K562 (cell line): ENCODE results near the gene ANKRD11. TPM values are rescaled to one million over a fixed set of nuclear protein-coding genes. Genes with fewer than 3 reads are reported as not detected.
"Not testable (repeated sequence)": the region's sequence is repeated elsewhere in the genome, so short reads cannot be mapped to it uniquely, and the experiment has no call there.

Source experiments
- CBFA2T3 ChIP-seq: fragments of 450-650 bp; IDR thresholded peaks from 2 replicates; pipeline ENCODE4 v1.6.1; 2017
- CREM ChIP-seq: IDR thresholded peaks from 2 replicates; pipeline ENCODE4 v1.6.1; 2014; ENCODE audit warnings: antibody characterized with exemption, low read depth
- ETV1 ChIP-seq: fragments of 450-650 bp; conservative IDR thresholded peaks from 2 replicates; pipeline ENCODE4 v1.6.1; 2016; ENCODE audit warnings: missing genetic modification characterization, control low read depth, low read depth, missing compliant biosample characterization
- FOXM1 ChIP-seq, 2 experiments: fragments of 450-650 bp in 1 of 2; sonication (generic) in 1 of 2; formaldehyde crosslinking in 1 of 2; IDR thresholded peaks; 2 replicates each; pipeline versions ENCODE4 v1.6.1 to v1.9.0; 2017 to 2022; ENCODE audit warnings: low read depth in 2 of 2, mild to moderate bottlenecking in 2 of 2, missing genetic modification reagents in 1 of 2, moderate library complexity in 1 of 2
- HMBOX1 ChIP-seq: sonication (generic); IDR thresholded peaks from 2 replicates; pipeline ENCODE4 v1.6.1; 2016
- MAZ ChIP-seq, 2 experiments: fragments of 450-650 bp in 1 of 2; sonication (generic) in 1 of 2; formaldehyde crosslinking; IDR thresholded peaks in 1 of 2; conservative IDR thresholded peaks in 1 of 2; 2 replicates each; pipeline versions ENCODE4 v1.4.0 to v1.5.0; 2020; ENCODE audit warnings: mild to moderate bottlenecking in 1 of 2, missing genetic modification reagents in 1 of 2
- MEIS2 ChIP-seq: fragments of 450-650 bp; IDR thresholded peaks from 2 replicates; pipeline ENCODE4 v1.6.1; 2014; ENCODE audit warnings: mild to moderate bottlenecking; ENCODE audit not compliant: partially characterized antibody
- REST ChIP-seq, 2 experiments: fragments of 450-650 bp; formaldehyde crosslinking in 1 of 2; IDR thresholded peaks; 2 replicates each; pipeline versions ENCODE4 v1.4.0 to v1.6.1; 2014 to 2020; ENCODE audit warnings: mild to moderate bottlenecking in 2 of 2, borderline replicate concordance in 1 of 2, low read depth in 1 of 2
- SMC3 ChIP-seq: conservative IDR thresholded peaks from 2 replicates; pipeline ENCODE4 v1.6.1; 2011; ENCODE audit warnings: low read depth, low read length, improper control_type of control experiment; ENCODE audit not compliant: insufficient read depth
- TEAD4 ChIP-seq, 2 experiments: sonication (generic) in 1 of 2; formaldehyde crosslinking in 1 of 2; IDR thresholded peaks; 2 replicates each; pipeline versions ENCODE4 v1.6.1 to v1.8.0; 2012 to 2022; ENCODE audit warnings: borderline replicate concordance in 1 of 2, inconsistent platforms in 1 of 2, low read length in 1 of 2, mild to moderate bottlenecking in 1 of 2, missing genetic modification reagents in 1 of 2
- polyA plus RNA-seq, 8 experiments: library from polyadenylated mRNA; depleted of rRNA in 4 of 8; stranded (reverse) in 5 of 8; unstranded in 3 of 8; fragments of >200 nt; fragmentation: Nextera tagmentation in 2 of 8; fragmentation: Illumina TruSeq in 1 of 8; extraction: Ambion mirVana in 2 of 8; extraction: Trizol in 1 of 8; gene quantifications; 2 replicates each; pipeline versions ENCODE4 v1.2.1 to v1.2.3, GENCODE V29; 2011 to 2014; ENCODE audit warnings: inconsistent platforms in 1 of 8, missing spikeins in 1 of 8
- total RNA-seq, 7 experiments: library from RNA; depleted of rRNA in 6 of 7; stranded (reverse); fragments of >200 nt in 6 of 7; fragmentation: Illumina TruSeq in 2 of 7; extraction: Trizol in 2 of 7; gene quantifications; 2 replicates each; pipeline versions ENCODE4 v1.2.1 to v1.2.3, GENCODE V29; 2011 to 2021; ENCODE audit warnings: low replicate concordance in 1 of 7
- TF ChIP-seq, protein P1 (sequence below), 3 experiments: IDR thresholded peaks in 2 of 3; conservative IDR thresholded peaks in 1 of 3; 2 replicates each; pipeline ENCODE4 v1.5.1; 2011 to 2012; ENCODE audit warnings: low read length in 3 of 3, mild to moderate bottlenecking in 3 of 3, control low read depth in 2 of 3, improper control_type of control experiment in 1 of 3, inconsistent platforms in 1 of 3, low read depth in 1 of 3, mixed read lengths in 1 of 3, moderate library complexity in 1 of 3; ENCODE audit not compliant: insufficient read depth in 2 of 3
- TF ChIP-seq, protein P2 (sequence below): IDR thresholded peaks from 2 replicates; pipeline ENCODE4 v1.6.1; 2012; ENCODE audit warnings: low read depth, low read length, improper control_type of control experiment, borderline replicate concordance

Gene ANKRD11
- total and polyA plus RNA-seq, 9 of the 15 experiments (the other 6 are each of a cell fraction or from before 2014, with no cell fraction given) = 4.7 to 126 (median 31.7) TPM

- TF ChIP-seq, protein P1, sequence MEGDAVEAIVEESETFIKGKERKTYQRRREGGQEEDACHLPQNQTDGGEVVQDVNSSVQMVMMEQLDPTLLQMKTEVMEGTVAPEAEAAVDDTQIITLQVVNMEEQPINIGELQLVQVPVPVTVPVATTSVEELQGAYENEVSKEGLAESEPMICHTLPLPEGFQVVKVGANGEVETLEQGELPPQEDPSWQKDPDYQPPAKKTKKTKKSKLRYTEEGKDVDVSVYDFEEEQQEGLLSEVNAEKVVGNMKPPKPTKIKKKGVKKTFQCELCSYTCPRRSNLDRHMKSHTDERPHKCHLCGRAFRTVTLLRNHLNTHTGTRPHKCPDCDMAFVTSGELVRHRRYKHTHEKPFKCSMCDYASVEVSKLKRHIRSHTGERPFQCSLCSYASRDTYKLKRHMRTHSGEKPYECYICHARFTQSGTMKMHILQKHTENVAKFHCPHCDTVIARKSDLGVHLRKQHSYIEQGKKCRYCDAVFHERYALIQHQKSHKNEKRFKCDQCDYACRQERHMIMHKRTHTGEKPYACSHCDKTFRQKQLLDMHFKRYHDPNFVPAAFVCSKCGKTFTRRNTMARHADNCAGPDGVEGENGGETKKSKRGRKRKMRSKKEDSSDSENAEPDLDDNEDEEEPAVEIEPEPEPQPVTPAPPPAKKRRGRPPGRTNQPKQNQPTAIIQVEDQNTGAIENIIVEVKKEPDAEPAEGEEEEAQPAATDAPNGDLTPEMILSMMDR (IDR thresholded peaks at IDR 0.05 in 2 of 3, conservative IDR thresholded peaks at IDR 0.05 in 1 of 3; ENCODE audit: insufficient read depth in 2 of 3, low read depth in 1 of 3, low read length in 3 of 3) = peak; percentile 55 to 87 (median 66)
- TF ChIP-seq, protein P2, sequence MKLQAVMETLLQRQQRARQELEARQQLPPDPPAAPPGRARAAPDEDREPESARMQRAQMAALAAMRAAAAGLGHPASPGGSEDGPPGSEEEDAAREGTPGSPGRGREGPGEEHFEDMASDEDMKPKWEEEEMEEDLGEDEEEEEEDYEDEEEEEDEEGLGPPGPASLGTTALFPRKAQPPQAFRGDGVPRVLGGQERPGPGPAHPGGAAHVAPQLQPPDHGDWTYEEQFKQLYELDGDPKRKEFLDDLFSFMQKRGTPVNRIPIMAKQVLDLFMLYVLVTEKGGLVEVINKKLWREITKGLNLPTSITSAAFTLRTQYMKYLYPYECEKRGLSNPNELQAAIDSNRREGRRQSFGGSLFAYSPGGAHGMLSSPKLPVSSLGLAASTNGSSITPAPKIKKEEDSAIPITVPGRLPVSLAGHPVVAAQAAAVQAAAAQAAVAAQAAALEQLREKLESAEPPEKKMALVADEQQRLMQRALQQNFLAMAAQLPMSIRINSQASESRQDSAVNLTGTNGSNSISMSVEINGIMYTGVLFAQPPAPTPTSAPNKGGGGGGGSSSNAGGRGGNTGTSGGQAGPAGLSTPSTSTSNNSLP = 0 out of 2 replicates have a peak, but pooled peaks have one; percentile 60
- TF ChIP-seq SMC3 (peak; percentile 28; the same call in 1 of the 2 replicates), REST (IDR thresholded peaks at IDR 0.05; ENCODE audit: borderline replicate concordance) (peak; percentile 49; the same call in 1 of the 2 replicates), CBFA2T3 (peak; percentile 66), MAZ (CRISPR knock-in tag; conservative IDR thresholded peaks at IDR 0.05 in 1 of 2, IDR thresholded peaks at IDR 0.05 in 1 of 2) (0 out of 4 replicates have a peak, but pooled peaks of 1 of the 2 experiments have one; percentile 26), ETV1 (tag) (peak; percentile 38; the same call in 1 of the 2 replicates), MEIS2 (peak; percentile 17), FOXM1 (IDR thresholded peaks at IDR 0.05; ENCODE audit: low read depth) (peak; percentile 19; the same call in 1 of the 2 replicates), HMBOX1 (peak; percentile 94), CREM (peak; percentile 63), TEAD4 (IDR thresholded peaks at IDR 0.05; ENCODE audit: low read length) (peak; percentile 61)
- not testable (repeated sequence) for TF ChIP-seq REST (CRISPR knock-in tag; IDR thresholded peaks at IDR 0.05; ENCODE audit: low read depth); FOXM1 (CRISPR knock-in tag; IDR thresholded peaks at IDR 0.05; ENCODE audit: low read depth); TEAD4 (CRISPR knock-in tag; IDR thresholded peaks at IDR 0.05; ENCODE audit: borderline replicate concordance)
These were observed 156.9 kb downstream of the ANKRD11 start (continued) for GRCh38 chr16:89333401-89334001.
